Measurements from ENCODE around the gene NCCRP1.

GRCh38 chr19:39208175-39208795 is 11.5 kb downstream of the NCCRP1 start:
- TF ChIP-seq CTCF (IDR thresholded peaks at IDR 0.05) (no peak), POLR2A (IDR thresholded peaks at IDR 0.05) (no peak), POLR2AphosphoS5 (IDR thresholded peaks at IDR 0.05) (no peak), EP300 (IDR thresholded peaks at IDR 0.05) (no peak)
